ENCODE results near the gene NSF.
"Not testable (repeated sequence)": the region's sequence is repeated elsewhere in the genome, so short reads cannot be mapped to it uniquely, and the experiment has no call there.

The NSF gene

DNA sequence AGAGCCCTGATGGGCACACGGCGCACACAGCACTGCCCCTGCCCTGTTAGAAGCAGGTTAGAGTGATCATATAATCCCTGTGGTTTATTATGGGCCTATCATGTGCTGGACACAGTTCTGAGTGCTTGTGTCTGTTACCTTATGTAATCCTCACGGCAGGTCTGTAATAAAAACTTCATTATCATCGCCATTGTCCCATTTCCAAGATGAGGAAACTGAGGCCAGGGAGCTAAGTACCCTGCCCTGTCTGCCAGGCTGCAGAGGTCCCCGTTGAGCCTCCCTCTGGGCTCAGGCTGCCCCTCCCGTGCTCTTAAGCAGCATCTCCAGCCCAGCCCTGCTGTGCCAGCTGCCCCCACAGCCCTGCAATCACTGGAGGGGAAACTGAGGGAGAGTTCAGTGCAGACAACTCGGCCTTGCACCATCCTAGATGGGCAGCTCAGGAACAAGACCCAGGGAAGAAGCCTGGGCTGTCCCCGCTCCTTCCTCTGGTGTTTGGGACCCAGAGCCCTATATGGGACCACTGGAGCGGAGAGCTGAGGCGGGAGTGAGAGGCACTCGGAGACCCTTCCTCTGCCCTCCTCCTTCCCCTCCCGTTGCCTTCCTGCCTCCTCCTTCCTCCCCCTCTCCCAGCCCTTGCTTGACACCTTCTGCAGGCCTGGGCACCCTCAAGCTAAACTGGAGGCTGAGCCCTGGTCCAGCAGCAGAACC is 186.0 kb downstream of the NSF start:
- no peak for DNase-seq

DNA sequence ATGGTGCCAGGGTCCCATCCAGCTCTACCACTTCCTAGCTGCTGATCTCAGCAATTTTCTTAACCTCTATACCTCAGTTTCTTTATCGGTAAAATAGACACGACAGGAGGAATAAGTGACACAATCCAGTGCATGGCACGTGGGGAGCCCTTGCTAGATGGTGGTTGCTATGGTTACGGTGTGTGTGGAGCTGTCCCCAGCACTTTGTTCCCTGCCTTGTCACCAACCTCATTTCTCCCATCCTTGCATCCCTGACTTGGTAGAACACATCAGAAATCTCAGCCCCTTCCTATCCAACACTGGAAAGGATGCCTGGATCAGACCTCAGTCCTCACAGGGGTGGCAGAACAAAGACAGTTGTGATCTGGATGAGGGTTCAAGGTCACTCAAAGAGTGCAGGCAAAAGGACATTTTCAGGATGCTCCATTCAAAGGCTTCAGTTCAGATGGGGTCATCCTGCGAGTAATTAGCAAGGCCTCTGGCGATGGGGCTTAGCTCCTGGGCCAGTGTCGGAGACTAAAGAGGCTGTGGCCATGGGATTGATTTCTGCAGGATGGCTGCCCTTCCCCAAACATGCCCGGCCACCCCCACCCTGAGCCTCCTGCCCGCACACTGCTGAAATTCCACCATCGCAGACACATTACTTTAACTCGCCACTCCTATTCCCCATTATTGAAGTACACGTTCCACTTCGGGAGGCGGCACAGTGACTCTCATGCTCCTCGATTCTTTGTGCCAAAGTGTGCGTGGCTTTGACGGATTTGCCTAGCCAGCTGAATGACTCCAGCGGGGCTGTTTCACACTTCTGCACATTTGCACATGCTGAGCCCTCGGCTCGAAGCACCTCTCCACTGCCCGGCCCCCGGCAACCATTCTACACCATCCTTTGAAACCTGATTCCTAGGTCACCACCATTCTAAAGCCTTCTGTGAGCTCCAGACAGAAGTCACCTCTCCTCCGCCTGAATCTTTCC is 187.8 kb downstream of the NSF start:
- no peak for DNase-seq

DNA sequence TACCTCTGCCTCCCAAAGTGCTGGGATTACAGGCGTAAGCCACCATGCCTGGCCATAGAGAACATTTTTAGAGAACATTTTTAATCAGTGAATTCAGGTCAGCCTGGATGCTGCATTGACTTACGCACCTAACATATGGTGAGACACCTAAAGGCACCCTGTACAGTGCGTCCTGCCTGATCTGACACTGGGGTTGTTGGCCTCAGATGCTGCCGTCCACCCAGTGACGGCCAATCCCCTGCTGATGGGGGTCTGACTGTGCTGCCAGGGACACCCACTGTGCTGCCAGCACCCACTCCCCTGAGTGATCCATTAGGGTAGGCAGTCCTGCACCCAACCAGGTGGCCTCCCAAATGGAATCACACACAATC is 189.5 kb downstream of the NSF start:
- no peak for DNase-seq

DNA sequence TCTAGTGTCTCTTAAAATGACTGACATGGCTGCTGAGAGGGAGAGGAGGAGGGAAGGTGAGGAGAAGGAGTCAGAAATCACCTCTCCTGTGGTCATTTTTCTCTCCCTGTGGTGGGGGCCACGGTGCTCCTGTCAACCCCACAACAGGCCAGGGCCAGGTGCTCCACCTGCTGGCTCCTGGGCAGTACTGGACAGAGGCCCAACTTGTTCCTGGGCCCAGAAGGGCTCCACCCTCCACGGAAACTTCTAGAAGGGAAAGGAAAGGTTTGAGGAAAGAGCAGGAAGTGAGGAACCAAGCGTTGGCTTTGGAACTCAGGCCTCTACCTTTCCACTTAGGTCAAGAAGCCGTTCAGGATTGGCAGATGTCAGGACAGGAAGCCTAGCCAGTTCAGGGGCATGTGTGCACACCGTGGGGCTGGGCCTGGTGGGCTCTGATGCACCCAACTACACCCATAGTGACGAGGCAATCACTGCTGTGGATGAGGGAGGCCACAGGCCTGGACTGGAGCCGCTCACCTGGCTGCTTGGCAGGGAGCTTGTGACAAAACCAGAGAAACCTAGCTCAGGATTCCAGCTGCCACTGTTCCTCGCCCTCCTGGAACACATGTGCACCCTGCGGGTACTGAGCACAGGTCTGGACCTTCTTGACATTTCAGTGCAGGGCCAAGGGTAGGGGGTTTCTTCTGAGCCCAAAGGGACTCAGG is 191.9 kb downstream of the NSF start:
- no peak for DNase-seq

DNA sequence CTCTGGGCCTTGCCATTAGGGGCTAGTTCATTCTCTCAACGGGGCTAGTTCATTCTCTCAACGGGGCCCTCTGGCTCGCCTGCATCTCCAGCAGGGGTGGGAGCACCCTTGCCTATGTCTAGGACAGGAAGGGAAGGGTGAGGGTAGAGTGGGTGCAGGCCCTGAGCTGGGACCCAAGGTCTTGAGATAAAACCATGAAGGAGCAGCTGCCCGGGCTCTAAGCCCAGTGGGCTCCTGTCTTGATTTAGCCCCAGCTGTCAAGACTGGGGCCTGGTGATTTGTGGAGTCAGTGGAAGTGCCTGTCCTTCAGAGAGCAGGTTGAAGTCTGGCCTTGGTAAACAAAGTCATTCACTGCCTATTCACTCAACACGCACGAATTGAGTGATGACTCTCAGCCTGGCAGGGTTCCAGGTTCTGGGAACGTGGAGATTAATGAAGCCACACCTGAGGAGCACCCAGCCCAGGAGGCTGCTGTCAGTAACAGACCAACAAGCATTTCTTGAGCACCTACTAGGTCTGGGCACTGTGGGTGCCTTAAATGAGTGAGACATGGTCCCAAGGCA is 192.6 kb downstream of the NSF start:
- no peak for DNase-seq

DNA sequence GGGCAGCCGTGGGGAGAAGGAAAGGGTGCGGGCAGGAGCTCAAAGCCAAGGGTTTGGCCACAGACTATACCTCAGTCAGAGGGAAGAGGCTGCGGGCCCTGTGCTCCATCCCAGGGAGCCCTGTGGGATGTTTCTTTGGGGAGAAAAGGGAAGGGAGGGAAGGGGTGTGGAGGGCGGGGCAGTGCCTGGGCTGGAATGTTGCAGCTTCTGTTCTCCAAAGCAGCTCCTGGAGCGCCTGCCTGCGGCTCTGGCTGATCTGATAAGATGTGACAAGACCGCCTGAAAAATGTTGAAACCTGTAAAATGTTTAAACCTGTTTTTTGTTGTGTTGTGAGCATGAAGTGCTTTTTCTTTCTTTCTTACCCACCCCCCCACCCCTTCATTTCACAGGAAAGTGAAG is 195.2 kb downstream of the NSF start:
- DNase-seq = no peak

DNA sequence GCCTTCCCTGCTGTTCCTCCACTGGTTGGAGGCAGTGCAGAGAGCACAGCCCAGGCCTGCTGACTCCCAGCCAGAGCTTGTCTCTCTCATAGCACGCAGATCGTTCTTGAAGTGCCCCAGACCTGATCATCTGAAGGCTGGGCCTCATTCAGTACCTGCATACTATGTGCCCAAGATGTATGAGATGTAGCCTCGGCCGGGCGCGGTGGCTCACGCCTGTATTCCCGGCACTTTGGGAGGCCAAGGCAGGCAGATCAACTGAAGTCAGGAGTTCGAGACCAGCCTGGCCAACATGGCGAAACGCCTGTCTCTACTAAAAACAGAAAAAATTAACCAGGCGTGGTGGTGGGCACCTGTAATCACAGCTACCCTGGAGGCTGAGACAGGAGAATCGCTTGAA is 197.0 kb downstream of the NSF start:
- no peak for DNase-seq

DNA sequence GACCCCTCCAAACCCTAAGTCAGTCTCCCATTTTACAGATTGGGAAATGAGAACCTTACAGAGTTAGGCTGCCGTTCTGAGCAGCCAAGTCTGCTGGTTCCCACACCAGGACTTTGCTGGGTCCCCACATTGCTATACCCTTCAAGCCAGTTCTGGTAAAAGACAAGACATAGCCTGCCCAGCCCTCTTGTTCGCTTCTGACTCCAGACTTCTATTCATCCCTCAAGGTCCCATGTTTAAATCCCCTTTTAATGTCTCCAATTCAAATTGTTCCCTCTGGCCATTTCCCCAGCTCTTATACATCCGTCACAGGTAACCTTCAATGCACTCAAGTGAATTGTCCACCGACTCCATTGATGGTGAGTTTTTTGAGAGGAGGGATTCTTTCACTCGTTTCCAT is 197.8 kb downstream of the NSF start:
- DNase-seq = no peak

DNA sequence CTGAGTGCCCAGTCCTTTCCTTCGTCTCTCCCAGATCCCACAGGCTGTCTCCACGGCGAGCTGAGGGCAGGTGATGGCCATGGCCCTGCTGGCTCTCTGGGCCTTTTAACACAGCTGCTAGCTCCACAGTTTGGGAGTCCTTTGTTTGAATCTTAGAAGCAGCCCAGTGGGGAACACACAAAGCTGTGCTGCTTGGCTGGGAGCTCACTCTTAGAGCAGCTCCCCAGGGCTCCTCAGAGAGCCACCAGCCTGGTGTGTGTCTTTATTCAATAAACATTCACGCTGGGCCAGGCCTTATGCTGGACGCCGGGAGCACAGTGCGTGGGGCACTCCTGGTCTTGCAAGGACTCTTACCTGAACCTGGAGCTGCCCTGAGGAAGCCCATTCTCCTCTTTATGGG is 198.3 kb downstream of the NSF start:
- no peak for DNase-seq

DNA sequence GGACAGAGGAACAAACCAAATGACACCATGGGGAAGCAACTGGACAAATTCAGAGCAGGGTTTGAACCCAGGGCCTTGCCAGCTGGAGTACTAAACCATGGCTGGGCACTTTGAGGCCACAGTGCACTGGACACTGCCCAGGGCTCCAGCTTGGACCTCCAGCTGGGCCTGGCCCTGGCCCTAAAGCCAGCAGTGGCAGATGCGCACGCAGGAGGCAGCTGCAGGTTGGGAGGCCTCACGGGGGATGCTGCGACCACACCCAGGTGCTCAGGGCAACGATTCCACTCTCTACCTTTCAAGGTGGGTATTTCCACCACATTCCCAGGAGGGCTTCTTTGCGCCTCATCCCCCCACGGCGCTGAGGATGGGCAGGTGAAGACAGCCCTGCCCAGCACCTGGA is 199.1 kb downstream of the NSF start:
- no peak for DNase-seq

DNA sequence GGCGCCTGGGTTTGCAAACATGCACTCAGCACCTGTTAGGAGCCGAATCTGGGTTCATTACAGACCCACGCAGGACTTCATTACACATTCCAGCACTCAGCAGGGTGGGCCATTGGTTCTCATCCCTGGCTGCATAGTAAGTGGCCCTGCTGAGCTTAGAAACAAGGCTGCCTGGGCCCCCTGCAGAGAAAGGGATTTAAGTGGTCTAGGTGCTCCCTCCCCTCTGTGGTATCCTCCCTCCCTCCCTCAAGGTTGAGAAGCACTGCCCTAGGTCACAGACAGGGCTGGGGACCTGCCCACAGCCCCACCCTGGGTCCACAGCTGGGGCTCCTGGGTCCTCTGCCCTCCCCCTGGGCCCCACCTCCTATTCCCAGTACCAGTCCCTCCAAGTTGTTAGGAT is 199.7 kb downstream of the NSF start:
- DNase-seq = no peak

DNA sequence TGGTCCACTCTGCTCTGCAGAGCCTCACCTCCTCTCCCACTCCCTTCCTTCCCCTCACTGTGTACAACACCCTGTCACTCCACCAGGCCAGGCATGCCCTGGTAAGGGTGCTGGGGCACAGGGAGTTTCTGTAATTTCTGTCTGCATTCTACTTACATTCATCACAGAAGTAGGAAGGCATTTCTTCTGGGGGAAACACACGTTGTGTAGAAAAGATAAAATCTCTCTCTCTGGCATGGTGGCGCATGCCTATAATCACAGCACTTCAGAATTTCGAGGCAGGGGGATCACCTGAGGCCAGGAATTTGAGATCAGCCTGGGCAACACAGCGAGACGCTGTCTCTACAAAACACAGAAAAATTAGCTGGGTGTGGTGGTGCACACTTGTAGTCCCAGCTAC is 201.1 kb downstream of the NSF start:
- DNase-seq = no peak

DNA sequence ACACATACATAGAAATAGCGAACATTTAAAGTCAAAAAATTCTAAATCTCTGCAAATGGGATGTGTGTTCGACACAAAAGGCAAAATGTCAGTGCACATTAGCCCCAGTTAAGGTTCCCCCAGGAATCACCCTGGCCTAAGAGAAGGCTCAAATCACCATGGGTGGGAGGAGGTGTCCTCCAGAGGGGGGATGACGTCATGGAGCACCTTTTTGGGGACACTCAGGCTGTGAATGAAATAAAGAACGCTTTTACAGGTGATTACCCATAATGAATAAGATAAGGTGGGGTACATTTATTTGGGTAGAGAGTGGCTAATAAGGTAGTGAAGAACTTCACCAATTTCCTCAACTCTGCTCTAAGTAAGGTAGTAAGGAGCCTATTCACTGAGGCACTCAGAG is 201.6 kb downstream of the NSF start:
- DNase-seq = no peak

DNA sequence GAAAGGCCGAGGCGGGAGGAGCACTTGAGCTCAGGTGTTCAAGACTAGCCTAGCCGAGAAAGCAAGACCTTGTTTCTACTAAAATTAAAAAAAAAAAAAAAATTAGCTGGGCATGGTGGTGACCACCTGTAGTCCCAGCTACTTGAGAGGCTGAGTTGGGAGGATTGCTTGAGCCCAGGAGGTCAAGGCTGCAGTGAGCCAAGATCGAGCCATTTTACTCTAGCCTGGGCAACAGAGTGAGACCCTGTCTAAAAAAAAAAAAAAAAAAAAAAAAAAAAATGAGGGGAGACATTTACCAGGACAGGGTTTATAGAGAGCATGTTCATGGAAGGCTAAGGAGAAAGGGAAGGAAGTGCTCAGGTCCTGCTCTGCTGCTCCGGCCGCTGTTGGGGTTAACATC is 202.6 kb downstream of the NSF start:
- not testable (repeated sequence) for DNase-seq

DNA sequence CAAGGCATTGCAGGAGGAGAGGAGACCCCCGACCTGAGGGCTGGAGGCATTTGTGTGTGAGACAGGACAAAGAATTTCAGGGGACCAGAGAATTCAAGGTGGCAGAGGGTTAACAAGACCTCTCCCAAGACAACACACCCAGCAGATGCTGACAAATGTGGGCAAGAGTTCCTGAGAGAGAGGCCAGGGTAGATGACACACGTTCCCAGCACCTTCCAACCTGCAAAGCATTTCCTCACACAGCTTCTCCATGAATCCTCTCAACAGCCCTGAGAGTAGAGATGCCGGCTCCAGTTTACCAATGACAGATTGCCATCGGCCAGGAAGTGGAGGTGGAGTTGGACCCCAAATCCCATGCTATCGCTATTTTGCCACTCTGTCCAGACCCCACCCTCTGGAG is 203.1 kb downstream of the NSF start:
- no peak for DNase-seq

DNA sequence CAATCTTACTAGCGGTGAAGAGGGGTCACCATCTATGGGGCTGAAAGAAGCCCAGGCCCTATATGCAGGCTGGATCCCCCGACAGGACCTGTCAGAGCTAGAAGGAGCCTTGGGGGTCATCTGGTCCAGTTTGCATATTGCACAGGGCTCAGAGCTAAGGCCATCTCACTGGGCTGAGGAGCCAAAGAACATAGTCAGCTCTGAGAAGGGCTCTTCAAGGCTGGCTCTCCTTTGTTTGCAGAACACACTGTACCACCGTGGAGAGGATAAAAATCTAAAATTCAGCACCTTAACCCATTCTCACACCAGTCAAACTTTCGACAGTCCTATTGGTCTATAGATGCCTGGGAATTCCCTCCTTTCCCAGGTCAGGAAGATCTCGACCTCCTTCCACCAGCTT is 203.8 kb downstream of the NSF start:
- no peak for DNase-seq

DNA sequence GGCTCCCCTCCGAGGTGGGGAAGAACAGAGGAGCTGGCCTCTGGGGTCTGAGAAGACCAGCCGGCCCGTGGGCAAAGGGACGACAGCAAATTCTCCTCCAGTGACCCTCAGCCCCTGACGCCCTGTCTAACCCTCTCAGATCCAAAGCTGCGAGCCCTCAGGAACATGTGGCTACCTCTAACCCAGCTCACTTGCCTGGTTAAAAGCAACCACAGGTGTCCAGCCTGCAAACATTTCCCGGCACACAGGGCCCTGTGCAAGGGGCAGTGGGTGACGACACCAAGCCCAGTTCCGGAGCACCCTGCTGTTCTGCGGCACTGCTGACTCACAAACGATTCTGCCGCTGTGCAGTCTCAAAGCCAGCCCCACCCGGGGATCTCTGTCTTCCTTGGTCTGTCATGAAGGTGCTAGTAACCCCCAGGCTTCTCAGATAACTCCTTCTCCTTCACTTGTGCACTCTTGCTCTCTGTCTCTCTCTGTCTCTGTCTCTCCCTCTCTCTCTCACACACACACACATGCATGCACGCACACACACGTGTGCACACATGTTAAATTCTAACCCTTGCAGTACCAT is 205.0 kb downstream of the NSF start:
- no peak for DNase-seq

DNA sequence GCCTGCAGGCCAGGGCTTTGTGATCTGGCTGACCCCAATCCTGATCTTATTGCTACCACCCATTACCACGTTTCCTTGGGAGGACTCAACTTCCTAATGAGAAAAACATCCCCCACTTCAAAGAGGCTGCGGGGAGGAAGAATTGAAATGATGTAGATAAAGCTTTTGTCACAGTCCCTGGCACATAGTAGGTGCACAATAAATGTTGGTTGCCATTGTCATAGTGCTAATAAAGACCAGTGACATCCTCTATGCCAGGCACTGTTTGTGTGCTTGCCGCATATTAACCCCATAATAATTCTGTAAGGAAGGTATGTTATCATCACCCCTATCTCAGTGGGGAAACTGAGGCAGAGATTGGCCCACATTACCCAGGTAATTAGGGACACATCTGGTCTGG is 205.6 kb downstream of the NSF start:
- DNase-seq = no peak

DNA sequence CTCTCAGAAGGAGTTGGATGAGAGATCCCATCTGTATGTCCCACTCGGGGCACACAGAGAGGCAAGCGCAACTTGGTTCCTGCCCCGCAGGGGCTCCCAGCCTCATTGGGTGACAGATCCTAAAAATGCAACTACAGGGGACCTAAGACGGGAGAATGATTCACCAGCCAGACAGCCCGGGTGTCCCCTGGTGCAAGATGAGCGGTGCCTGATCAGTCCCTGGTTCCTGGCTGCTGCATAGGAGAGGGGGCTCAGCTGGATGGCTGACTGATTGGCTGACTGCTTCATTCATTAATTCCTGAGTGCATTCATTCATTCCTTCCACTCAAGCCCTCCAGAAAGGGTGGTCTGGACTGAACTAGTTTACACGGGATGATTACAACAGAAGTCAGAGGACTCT is 206.1 kb downstream of the NSF start:
- no peak for DNase-seq

DNA sequence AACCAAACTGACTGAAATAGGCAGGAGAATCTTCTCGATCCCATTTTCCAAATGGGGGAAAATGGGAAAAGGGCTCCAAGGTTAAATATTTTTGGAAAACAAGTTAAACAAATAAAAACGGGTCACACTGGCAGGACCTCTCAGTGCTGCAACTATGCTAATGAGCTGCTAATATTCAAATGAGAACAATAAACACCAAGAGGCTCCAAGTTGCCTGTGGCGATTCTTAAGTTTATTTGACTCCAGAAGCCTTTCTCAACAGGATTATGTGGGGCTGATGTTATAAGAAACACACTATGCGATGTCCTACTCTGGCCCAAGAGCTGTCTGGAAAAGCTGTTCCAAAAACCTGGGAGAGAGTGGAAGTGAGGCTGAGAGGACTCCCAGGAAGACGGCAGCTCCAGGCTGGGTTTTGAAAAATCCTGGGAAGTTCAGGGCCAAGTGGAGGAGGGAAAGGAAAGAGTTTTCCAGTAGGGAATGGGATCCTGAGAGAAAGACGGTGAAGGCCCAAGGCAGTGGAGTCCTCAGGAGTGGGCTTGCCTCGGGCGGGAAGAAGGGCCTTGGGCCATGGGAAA is 206.6 kb downstream of the NSF start:
- DNase-seq = no peak

DNA sequence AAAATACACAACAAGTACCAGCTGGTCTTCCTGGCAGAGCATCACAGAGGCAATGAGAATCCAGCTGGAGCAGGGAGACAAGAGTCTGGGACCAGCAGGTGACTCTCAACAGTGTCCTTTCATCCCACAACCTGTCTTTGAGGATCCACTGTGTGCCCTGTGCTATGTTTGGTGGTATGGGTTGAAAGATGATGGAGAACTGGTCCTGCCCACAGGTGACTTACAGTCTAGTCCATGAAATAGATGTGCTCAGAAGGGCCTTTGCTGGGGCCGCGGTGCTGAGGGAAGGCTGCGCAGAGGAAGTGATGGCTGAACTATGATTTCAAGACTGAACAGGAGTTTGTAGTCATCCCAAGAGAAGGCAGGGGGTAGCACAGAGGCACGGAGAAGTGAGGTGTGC is 210.1 kb downstream of the NSF start:
- no peak for DNase-seq

DNA sequence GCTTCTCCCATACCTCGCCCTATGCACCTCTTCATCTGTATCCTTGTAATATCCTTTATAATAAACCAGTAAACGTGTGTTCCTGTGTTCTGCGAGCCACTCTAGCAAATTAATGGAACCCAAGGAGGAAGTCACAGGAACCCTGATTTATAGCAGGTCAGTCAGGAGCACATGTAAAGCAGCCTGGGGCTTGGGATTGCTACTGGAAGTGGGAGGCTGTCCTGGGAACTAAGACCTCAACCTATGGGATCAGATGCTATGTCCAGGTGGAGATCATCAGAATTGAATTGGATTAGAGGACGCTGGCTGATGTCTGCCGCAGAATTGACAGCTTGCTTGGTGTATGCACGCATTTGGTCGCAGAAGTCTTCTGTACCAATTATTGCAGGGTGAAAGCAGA is 212.3 kb downstream of the NSF start:
- no peak for DNase-seq

DNA sequence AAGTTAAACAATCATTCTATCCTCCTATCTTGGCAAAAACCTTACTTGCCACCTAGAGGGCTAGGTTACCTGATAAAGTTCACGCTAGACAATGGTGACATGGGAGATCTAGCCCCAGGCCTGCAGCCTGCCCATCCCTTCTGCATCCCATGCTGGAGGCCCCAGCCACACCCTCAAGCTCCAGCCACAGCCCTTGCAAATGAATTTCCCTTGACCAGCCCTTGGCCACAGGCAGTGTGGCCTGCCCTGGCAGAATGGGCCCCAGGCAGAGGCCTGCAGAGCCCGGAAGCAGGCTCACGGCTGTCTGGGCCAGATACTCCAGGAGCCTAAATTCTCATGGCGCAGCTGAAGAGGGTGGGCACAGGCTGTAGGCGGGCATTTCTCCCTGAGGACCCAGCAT is 213.1 kb downstream of the NSF start:
- DNase-seq = no peak
